Thoracic aorta (tissue), 2 donors: ENCODE results near the gene CDC42BPG. TPM values are rescaled to one million over a fixed set of nuclear protein-coding genes. Genes with fewer than 3 reads are reported as not detected.
A peak's percentile ranks its signal among the peaks of the same experiment; 100 is the strongest.

Experiments used
- ATAC-seq: fragments of 150-250 bp; one replicate; pipeline ENCODE4 v1.8.0; 2017; ENCODE audit warnings: low read depth; ENCODE audit not compliant: insufficient number of reproducible peaks, low FRiP score
- DNase-seq: peaks from one replicate; pipeline ENCODE4 v3.0.0-alpha.2; 2020; ENCODE audit warnings: low spot score
- H3K27ac ChIP-seq, 2 donors: fragments of 200-600 bp; sonication (generic); 1 replicate in 1 of 2; 2 replicates in 1 of 2; pipeline ENCODE4 v1.5.1; 2016; ENCODE audit warnings: mild to moderate bottlenecking in 2 of 2, moderate library complexity in 2 of 2
- H3K27me3 ChIP-seq: fragments of 200-600 bp; sonication (generic); replicated peaks from 2 replicates; pipeline ENCODE4 v1.6.0; 2016; ENCODE audit warnings: mild to moderate bottlenecking; ENCODE audit not compliant: insufficient read depth
- H3K36me3 ChIP-seq: fragments of 200-600 bp; sonication (generic); one replicate; pipeline ENCODE4 v1.5.1; 2016
- H3K4me1 ChIP-seq, 2 donors: fragments of 200-600 bp; sonication (generic); 1 replicate in 1 of 2; 2 replicates in 1 of 2; pipeline versions ENCODE4 v1.5.1 to v1.6.0; 2016; ENCODE audit warnings: low read depth in 2 of 2, mild to moderate bottlenecking in 1 of 2; ENCODE audit not compliant: control insufficient read depth in 1 of 2
- H3K4me3 ChIP-seq: fragments of 200-600 bp; sonication (generic); 2 replicates; pipeline ENCODE4 v1.5.1; 2016; ENCODE audit warnings: mild to moderate bottlenecking
- H3K9me3 ChIP-seq: fragments of 200-600 bp; sonication (generic); 2 replicates; pipeline ENCODE4 v1.5.1; 2016
- total RNA-seq, 2 donors: library from RNA; depleted of rRNA; stranded (reverse); fragments of >200 nt; gene quantifications; one replicate each; pipeline versions ENCODE4 v1.1.0 to v1.2.3, GENCODE V29; 2016
- TF ChIP-seq, protein P1 (sequence below): fragments of 200-600 bp; sonication (generic); IDR thresholded peaks from one replicate; pipeline ENCODE4 v1.5.1; 2019; ENCODE audit warnings: antibody characterized with exemption

CDC42BPG gene
- total RNA-seq, 2 donors from 2014 or later, result 0.68 to 1.2 TPM

- H3K36me3 ChIP-seq, result no peaks in the 10 kb centered on the region
- peak overlapping the region; percentile 70 for H3K4me3 ChIP-seq
- DNase-seq (no peak), ATAC-seq (no peak)
- H3K4me1 ChIP-seq, result peaks cover 14 to 37% of the 10 kb centered on the region in 2 donors
- TF ChIP-seq, protein P1, sequence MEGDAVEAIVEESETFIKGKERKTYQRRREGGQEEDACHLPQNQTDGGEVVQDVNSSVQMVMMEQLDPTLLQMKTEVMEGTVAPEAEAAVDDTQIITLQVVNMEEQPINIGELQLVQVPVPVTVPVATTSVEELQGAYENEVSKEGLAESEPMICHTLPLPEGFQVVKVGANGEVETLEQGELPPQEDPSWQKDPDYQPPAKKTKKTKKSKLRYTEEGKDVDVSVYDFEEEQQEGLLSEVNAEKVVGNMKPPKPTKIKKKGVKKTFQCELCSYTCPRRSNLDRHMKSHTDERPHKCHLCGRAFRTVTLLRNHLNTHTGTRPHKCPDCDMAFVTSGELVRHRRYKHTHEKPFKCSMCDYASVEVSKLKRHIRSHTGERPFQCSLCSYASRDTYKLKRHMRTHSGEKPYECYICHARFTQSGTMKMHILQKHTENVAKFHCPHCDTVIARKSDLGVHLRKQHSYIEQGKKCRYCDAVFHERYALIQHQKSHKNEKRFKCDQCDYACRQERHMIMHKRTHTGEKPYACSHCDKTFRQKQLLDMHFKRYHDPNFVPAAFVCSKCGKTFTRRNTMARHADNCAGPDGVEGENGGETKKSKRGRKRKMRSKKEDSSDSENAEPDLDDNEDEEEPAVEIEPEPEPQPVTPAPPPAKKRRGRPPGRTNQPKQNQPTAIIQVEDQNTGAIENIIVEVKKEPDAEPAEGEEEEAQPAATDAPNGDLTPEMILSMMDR, result no peak
- no peaks in the 10 kb centered on the region for H3K9me3 ChIP-seq
- no peaks in the 10 kb centered on the region for H3K27me3 ChIP-seq
- H3K27ac ChIP-seq, result no peak overlapping the region
These were observed 799 bp upstream of the CDC42BPG start for GRCh38 chr11:64845129-64845775.

- DNase-seq (no peak), ATAC-seq (no peak)
- Histone ChIP-seq H3K4me3 (peak overlapping the region; percentile 70), H3K27ac (no peak overlapping the region), H3K9me3 (no peaks in the 10 kb centered on the region), H3K27me3 (no peaks in the 10 kb centered on the region), H3K36me3 (no peaks in the 10 kb centered on the region), H3K4me1 (peaks cover 3 to 22% of the 10 kb centered on the region in 2 donors)
- TF ChIP-seq, protein P1, result no peak
These were observed 645 bp downstream of the CDC42BPG start for GRCh38 chr11:64843686-64844329.

GRCh38 chr11:64842851-64843685 is 1.4 kb downstream of the CDC42BPG start:
- peaks cover 3 to 17% of the 10 kb centered on the region in 2 donors for H3K4me1 ChIP-seq
- no peak overlapping the region for H3K27ac ChIP-seq
- ATAC-seq (no peak), DNase-seq (no peak)
- no peaks in the 10 kb centered on the region for H3K9me3 ChIP-seq
- H3K27me3 ChIP-seq, result no peaks in the 10 kb centered on the region
- no peak overlapping the region for H3K4me3 ChIP-seq
- TF ChIP-seq, protein P1, result no peak
- no peaks in the 10 kb centered on the region for H3K36me3 ChIP-seq

- Histone ChIP-seq H3K27ac (no peak overlapping the region), H3K4me3 (no peak overlapping the region), H3K4me1 (peaks cover 3 to 11% of the 10 kb centered on the region in 2 donors), H3K9me3 (no peaks in the 10 kb centered on the region), H3K27me3 (no peaks in the 10 kb centered on the region), H3K36me3 (no peaks in the 10 kb centered on the region)
- TF ChIP-seq, protein P1, result no peak
- ATAC-seq (no peak), DNase-seq (no peak)
These were observed 2.1 kb downstream of the CDC42BPG start for GRCh38 chr11:64842366-64842759.
